Suprapubic skin (tissue), 3 donors: ENCODE measurements around the gene KCNIP3.

Source experiments
- CTCF ChIP-seq, 2 donors: fragments of 200-600 bp in 1 of 2; fragments of 450-650 bp in 1 of 2; sonication (generic) in 1 of 2; IDR thresholded peaks; one replicate each; pipeline ENCODE4 v1.5.1; 2016 to 2019; ENCODE audit warnings: antibody characterized with exemption in 2 of 2, mild to moderate bottlenecking in 1 of 2, moderate library complexity in 1 of 2
- EP300 ChIP-seq: sonication (generic); formaldehyde crosslinking; IDR thresholded peaks from one replicate; pipeline ENCODE4 v1.6.1; 2017; ENCODE audit warnings: antibody characterized with exemption
- POLR2A ChIP-seq, 2 donors: fragments of 450-650 bp; IDR thresholded peaks; one replicate each; pipeline ENCODE4 v1.6.1; 2017; ENCODE audit warnings: antibody characterized with exemption in 2 of 2, mild to moderate bottlenecking in 2 of 2, moderate library complexity in 2 of 2

DNA sequence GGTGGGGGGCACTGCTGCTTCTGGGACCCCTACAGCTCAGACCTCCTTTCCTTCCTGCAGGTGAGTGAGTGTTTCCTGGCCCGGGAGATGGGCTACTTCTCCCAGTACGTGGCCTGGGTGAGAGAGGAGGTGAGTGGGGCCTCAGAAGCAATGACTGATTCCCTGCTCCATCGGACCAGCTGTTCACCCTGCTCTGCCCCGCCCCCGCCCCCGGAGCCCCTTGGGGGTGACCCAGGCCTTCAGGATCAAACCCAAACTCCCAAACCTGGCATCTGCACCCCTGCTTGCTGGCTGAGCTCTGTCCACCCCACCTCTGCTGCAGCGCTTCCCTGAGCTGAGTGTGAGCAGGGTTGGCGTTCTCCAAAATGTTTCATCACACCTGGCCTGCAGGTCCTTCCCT is 9.8 kb upstream of the KCNIP3 start:
- TF ChIP-seq CTCF (IDR thresholded peaks at IDR 0.05) (no peak), EP300 (no peak), POLR2A (IDR thresholded peaks at IDR 0.05) (no peak)
